ENCODE results near the gene LRCH4.

The LRCH4 gene

GRCh38 chr7:100582041-100582579, 3.8 kb downstream of the LRCH4 start:
- no peak for TF ChIP-seq ZNF274 (IDR thresholded peaks at IDR 0.05; ENCODE audit: low read depth, low read length)
- no peak overlapping the region for H3K4me3 ChIP-seq (ENCODE audit: low read length)

GRCh38 chr7:100580466-100581283, 5.3 kb downstream of the LRCH4 start:
- no peak for TF ChIP-seq ZNF274 (IDR thresholded peaks at IDR 0.05; ENCODE audit: low read depth, low read length)

DNA sequence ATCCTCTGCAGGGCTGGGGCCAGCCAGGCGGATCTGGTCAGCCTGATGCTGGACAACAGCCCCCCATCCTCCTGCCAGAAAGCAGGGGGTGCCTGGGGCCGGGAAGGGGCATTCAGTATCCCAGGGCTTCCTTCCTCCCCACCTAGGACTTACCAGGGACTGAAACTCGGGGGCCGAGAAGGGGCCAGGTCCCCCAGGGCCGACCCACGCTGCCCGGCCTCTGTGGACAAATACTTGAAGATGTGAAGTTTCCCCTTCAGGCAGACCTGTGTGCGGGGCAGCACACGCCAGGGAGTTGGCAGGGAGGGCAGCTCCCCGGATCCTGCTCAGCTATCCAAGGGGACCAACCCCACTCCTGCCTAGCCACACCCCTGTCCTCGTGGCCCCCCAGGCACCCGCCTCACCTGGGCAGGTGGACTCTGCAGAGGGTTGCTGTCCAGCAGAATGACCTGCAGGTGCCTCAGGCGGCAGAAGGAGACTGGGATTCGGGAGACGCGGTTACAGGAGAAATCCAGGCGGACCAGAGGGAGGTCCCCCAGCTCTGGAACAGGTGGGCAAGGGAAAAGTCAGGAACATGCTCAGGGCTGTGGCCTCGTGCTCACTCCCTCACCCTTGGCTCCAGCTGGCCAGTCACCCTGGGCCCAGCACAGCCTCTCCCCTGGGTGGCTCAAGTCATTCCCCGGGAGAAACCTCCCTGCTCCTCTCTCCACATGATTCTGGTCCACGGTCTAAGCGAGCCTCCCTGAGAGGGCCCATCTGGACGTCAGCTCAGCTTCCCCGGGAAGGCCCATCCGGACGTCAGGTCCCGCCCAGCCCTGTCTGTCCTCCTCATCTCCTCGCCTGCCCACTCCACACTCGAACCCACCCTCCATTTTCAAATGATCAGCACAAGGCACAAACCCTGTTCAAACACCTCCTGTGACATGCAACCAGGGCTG, 7.4 kb downstream of the LRCH4 start:
- H3K4me3 ChIP-seq (ENCODE audit: low read length) = no peak overlapping the region
- no peak for TF ChIP-seq ZNF274 (IDR thresholded peaks at IDR 0.05; ENCODE audit: low read depth, low read length)

More at GRCh38 chr7:100580466-100581283, 5.3 kb downstream of the LRCH4 start:
- H3K4me3 ChIP-seq (ENCODE audit: low read length) = no peak overlapping the region

DNA sequence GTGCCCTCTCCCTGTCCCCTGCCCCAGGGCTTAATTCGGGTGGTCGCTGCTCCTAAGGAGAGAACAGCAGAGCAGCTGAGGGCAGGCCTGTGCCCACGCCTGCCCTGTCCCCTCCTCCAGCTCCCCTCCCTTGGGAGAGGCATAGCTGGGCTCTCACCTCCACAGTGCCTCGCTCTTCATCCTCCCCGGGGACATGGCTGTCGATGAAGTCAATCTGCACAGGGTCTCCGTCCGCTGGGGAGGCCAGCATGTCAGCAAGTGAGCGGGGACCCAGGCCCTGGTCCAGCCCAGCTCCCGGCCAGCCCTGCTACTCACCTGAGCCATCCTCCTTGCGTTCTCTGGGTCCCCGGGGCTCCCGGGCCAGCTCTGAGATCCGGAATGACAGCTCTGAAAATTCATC, 8.4 kb downstream of the LRCH4 start:
- H3K4me3 ChIP-seq (ENCODE audit: low read length) = no peak overlapping the region
- TF ChIP-seq ZNF274 (IDR thresholded peaks at IDR 0.05; ENCODE audit: low read depth, low read length) = no peak

DNA sequence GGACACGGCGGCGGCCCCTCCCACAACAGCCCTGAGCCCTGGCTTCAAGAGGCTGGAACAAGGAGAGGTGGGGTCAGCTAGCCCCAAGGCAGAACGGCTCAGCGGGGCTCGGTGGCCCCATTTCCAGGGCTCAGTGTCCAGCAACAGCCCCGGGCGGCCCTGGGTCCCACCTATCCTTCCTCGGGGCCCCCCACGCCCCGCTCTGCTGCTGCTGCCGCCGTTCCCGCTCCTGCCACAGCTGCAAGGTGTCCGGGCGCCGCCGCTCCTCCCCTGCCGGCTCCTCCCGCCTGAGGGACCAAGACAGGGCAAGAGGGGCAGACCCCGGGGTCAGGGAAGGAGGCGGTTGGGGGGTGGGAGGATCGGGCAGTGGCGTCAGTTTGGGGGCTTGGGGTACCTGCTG, 8.8 kb downstream of the LRCH4 start:
- TF ChIP-seq ZNF274 (IDR thresholded peaks at IDR 0.05; ENCODE audit: low read depth, low read length) = no peak
- no peak overlapping the region for H3K4me3 ChIP-seq (ENCODE audit: low read length)

GRCh38 chr7:100576384-100576993, 9.4 kb downstream of the LRCH4 start:
- H3K4me3 ChIP-seq (ENCODE audit: low read length) = no peak overlapping the region
- no peak for TF ChIP-seq ZNF274 (IDR thresholded peaks at IDR 0.05; ENCODE audit: low read depth, low read length)

DNA sequence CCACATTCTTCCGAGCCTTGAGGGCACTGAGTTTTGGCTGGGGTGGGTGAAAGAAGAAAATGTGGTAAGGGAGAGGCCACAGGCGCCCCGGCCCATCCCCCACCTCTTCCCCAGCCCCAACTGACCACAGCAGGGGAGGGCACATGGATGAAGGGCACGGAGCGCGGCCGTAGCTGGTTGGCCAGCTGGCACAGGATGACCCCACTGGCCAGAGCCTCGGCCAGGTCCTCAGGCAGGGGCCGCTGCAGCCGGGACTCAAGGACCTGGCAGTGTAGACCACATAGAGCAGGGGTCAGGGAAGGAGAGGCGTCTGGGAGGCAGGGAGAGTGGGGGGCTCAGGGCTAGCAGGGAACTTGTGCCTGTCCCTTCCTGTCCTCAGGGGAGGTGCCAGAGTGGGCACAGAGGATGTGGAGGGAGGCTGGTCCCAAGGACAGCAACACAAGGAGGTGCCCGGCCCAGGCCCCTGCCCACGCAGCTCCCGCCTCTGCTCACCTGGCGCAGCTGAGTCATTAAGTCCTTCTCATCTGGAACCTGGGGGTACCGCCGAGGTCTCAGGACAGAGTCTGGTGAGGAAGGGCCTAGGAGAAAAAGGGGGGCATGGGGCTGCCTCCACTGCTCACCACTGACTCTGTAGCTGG, 10.1 kb downstream of the LRCH4 start:
- TF ChIP-seq ZNF274 (IDR thresholded peaks at IDR 0.05; ENCODE audit: low read depth, low read length) = no peak
- no peak overlapping the region for H3K4me3 ChIP-seq (ENCODE audit: low read length)

- no peak for TF ChIP-seq ZNF274 (IDR thresholded peaks at IDR 0.05; ENCODE audit: low read depth, low read length)
- H3K4me3 ChIP-seq (ENCODE audit: low read length) = no peak overlapping the region
Observed at GRCh38 chr7:100575206-100575631, 10.7 kb downstream of the LRCH4 start.

GRCh38 chr7:100574362-100575205, 11.3 kb downstream of the LRCH4 start:
- no peak overlapping the region for H3K4me3 ChIP-seq (ENCODE audit: low read length)
- TF ChIP-seq ZNF274 (IDR thresholded peaks at IDR 0.05; ENCODE audit: low read depth, low read length) = no peak

GRCh38 chr7:100573691-100574361, 12.1 kb downstream of the LRCH4 start, which contains the start of gene SAP25:
TSS of gene SAP25 (minus strand) at chr7:100573900. CDS start at chr7:100573742, 158 bp downstream.
- H3K4me3 ChIP-seq (ENCODE audit: low read length) = no peak within 1 kb of the TSS
- no peak for TF ChIP-seq ZNF274 (IDR thresholded peaks at IDR 0.05; ENCODE audit: low read depth, low read length)

DNA sequence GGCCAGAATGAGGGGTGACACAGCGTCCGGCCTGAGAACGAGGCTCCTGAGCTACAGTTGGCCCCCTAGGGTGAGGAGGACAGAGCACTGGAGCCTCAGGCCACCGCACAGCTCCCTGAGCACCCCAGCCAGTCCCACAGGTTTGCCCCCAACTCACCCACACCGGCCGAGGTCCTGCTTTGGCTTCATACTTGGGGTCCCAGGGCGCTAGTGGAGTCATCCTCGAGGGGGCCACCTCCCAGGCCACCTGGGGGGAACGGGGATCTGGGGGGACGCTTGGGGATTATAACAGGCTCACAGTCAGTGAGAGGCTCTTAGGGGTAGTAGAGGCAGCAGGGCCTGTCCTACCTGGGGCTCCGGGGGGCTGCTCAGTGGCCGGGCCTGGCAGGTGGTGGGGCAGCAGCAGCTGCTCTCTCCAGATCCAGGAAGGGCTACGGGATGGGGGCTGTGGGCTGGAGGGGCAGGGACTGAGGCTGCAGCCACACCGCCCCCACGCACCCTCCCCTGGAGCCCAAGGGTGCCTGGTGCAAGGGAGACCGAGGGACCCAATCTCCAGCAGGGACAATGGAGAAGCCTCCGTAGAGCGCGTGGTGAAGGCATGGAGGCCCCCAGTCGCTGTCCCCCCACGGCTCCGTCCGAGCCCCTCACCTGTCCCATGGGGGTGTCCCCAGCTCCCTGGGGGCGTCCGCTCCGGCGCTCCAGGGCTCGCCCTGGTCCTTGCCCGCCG, 12.8 kb downstream of the LRCH4 start:
- TF ChIP-seq ZNF274 (IDR thresholded peaks at IDR 0.05; ENCODE audit: low read depth, low read length) = no peak
- no peak overlapping the region for H3K4me3 ChIP-seq (ENCODE audit: low read length)
